HCT116 (cell line): ENCODE measurements around the gene ZXDC.

ENCODE experiments used
- CEBPB ChIP-seq: IDR thresholded peaks from 2 replicates; pipeline ENCODE4 v1.6.1; 2012; ENCODE audit warnings: low read depth
- ELF1 ChIP-seq: IDR thresholded peaks from 2 replicates; pipeline ENCODE4 v1.6.1; 2012; ENCODE audit warnings: low read depth, borderline replicate concordance
- EZH2 ChIP-seq: fragments of 200-600 bp; sonication (generic); IDR thresholded peaks from 2 replicates; pipeline ENCODE4 v1.6.1; 2017; ENCODE audit warnings: antibody characterized with exemption, mixed run types
- JUND ChIP-seq: IDR thresholded peaks from 2 replicates; pipeline ENCODE4 v1.6.1; 2012
- POLR2A ChIP-seq: IDR thresholded peaks from 2 replicates; pipeline ENCODE4 v1.7.0; 2011; ENCODE audit warnings: borderline replicate concordance; ENCODE audit not compliant: insufficient read depth, insufficient read length; ENCODE audit errors: extremely low read depth
- POLR2AphosphoS5 ChIP-seq: IDR thresholded peaks from 2 replicates; pipeline ENCODE4 v1.6.1; 2011; ENCODE audit warnings: mild to moderate bottlenecking, low read depth, low read length, moderate library complexity
- SRF ChIP-seq: IDR thresholded peaks from 2 replicates; pipeline ENCODE4 v1.6.1; 2012; ENCODE audit warnings: low read depth
- ZNF274 ChIP-seq: fragments of 200-500 bp; sonication (Bioruptor generic); IDR thresholded peaks from 2 replicates; pipeline ENCODE4 v1.6.1; 2014; ENCODE audit warnings: mild to moderate bottlenecking, low read depth, low read length, inconsistent platforms
- TF ChIP-seq, protein P1 (sequence below): IDR thresholded peaks from 2 replicates; pipeline ENCODE4 v1.6.1; 2012
- TF ChIP-seq, protein P2 (sequence below), 3 experiments: fragments of 200-600 bp in 1 of 3; sonication (generic) in 1 of 3; IDR thresholded peaks in 2 of 3; conservative IDR thresholded peaks in 1 of 3; 2 replicates each; pipeline ENCODE4 v1.5.1; 2012 to 2017; ENCODE audit warnings: low read depth in 2 of 3, low read length in 2 of 3, antibody characterized with exemption in 1 of 3, borderline replicate concordance in 1 of 3, control low read depth in 1 of 3, mild to moderate bottlenecking in 1 of 3, mixed read lengths in 1 of 3, mixed run types in 1 of 3, moderate library complexity in 1 of 3; ENCODE audit not compliant: insufficient read depth in 1 of 3
- TF ChIP-seq, protein P3 (sequence below): IDR thresholded peaks from 2 replicates; pipeline ENCODE4 v1.6.1; 2012
- TF ChIP-seq, protein P4 (sequence below): IDR thresholded peaks from 2 replicates; pipeline ENCODE4 v1.6.1; 2012; ENCODE audit warnings: low read depth

DNA sequence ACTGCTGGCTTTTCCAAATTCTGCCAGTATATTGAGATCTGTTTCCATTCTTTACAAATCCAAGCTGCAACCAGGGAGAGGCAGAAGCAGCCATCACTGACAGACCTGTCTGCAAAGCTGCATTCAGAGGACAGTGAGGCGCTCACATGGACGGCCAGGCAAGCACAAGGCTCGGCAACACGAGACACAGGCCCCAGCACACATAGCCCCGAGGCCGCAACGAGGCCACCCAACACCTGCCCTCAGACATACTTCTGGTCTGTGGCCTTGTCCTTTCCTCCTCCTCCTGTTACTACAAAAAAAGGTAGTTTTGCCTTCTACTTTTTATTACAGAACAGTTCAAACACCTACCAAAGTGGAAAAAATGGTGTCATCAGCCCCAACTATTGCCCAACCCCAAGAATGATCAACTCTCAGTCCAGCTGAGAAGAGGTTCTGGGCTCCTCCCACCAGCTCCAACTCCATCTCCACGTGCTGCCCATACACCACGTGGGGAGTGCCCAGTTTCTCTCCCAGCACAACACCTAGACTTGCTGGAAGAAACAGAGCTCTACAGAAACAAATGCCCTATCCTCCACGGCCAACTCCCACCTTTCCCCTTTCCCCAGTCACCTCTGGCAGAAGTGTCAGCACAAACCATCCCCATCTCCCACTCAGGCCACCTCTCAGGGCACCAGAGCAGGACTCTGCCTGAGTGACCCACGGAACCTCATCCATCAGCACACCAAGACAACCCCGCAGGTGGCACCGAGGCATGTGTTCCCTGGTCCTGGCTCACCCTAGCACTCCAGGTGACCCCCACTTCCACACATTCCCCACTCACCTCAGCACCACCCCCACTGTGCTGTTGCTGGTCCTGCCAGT lies 7.4 kb downstream of the ZXDC start:
- TF ChIP-seq, protein P1, sequence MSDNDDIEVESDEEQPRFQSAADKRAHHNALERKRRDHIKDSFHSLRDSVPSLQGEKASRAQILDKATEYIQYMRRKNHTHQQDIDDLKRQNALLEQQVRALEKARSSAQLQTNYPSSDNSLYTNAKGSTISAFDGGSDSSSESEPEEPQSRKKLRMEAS: no peak
- TF ChIP-seq ELF1 (no peak), POLR2A (no peak), JUND (no peak), ZNF274 (no peak), SRF (no peak), CEBPB (no peak), EZH2 (no peak), POLR2AphosphoS5 (no peak)
- TF ChIP-seq, protein P2, sequence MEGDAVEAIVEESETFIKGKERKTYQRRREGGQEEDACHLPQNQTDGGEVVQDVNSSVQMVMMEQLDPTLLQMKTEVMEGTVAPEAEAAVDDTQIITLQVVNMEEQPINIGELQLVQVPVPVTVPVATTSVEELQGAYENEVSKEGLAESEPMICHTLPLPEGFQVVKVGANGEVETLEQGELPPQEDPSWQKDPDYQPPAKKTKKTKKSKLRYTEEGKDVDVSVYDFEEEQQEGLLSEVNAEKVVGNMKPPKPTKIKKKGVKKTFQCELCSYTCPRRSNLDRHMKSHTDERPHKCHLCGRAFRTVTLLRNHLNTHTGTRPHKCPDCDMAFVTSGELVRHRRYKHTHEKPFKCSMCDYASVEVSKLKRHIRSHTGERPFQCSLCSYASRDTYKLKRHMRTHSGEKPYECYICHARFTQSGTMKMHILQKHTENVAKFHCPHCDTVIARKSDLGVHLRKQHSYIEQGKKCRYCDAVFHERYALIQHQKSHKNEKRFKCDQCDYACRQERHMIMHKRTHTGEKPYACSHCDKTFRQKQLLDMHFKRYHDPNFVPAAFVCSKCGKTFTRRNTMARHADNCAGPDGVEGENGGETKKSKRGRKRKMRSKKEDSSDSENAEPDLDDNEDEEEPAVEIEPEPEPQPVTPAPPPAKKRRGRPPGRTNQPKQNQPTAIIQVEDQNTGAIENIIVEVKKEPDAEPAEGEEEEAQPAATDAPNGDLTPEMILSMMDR (IDR thresholded peaks at IDR 0.05 in 2 of 3, conservative IDR thresholded peaks at IDR 0.05 in 1 of 3; ENCODE audit: borderline replicate concordance in 1 of 3, insufficient read depth in 1 of 3, low read depth in 2 of 3, low read length in 2 of 3): no peak
- TF ChIP-seq, protein P3, sequence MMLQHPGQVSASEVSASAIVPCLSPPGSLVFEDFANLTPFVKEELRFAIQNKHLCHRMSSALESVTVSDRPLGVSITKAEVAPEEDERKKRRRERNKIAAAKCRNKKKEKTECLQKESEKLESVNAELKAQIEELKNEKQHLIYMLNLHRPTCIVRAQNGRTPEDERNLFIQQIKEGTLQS: no peak
- TF ChIP-seq, protein P4, sequence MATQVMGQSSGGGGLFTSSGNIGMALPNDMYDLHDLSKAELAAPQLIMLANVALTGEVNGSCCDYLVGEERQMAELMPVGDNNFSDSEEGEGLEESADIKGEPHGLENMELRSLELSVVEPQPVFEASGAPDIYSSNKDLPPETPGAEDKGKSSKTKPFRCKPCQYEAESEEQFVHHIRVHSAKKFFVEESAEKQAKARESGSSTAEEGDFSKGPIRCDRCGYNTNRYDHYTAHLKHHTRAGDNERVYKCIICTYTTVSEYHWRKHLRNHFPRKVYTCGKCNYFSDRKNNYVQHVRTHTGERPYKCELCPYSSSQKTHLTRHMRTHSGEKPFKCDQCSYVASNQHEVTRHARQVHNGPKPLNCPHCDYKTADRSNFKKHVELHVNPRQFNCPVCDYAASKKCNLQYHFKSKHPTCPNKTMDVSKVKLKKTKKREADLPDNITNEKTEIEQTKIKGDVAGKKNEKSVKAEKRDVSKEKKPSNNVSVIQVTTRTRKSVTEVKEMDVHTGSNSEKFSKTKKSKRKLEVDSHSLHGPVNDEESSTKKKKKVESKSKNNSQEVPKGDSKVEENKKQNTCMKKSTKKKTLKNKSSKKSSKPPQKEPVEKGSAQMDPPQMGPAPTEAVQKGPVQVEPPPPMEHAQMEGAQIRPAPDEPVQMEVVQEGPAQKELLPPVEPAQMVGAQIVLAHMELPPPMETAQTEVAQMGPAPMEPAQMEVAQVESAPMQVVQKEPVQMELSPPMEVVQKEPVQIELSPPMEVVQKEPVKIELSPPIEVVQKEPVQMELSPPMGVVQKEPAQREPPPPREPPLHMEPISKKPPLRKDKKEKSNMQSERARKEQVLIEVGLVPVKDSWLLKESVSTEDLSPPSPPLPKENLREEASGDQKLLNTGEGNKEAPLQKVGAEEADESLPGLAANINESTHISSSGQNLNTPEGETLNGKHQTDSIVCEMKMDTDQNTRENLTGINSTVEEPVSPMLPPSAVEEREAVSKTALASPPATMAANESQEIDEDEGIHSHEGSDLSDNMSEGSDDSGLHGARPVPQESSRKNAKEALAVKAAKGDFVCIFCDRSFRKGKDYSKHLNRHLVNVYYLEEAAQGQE: no peak
